Measurements from ENCODE around the gene IRF3.

DNA sequence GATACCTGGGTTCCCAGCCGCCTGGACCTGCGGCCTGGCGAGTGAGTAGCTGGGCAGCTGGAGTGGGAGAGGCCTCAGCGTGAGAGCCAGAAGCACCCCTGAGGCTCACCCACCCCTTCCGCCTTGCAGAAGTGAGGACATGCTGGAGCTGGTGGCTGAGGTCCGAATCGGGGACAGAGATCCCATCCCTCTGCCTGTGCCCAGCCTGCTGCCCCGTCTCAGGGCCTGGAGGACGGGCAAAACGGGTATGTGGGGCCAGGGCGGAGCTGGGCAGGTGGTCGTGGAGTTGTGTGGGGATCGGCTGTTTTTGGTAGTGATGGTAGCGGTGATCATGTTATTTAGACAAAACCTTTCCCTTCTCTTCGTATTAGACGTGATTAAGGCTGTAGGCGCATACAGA is 19.1 kb downstream of the IRF3 start:
- TF ChIP-seq POLR2A (IDR thresholded peaks at IDR 0.05) = no peak
- TF ChIP-seq, protein P1, sequence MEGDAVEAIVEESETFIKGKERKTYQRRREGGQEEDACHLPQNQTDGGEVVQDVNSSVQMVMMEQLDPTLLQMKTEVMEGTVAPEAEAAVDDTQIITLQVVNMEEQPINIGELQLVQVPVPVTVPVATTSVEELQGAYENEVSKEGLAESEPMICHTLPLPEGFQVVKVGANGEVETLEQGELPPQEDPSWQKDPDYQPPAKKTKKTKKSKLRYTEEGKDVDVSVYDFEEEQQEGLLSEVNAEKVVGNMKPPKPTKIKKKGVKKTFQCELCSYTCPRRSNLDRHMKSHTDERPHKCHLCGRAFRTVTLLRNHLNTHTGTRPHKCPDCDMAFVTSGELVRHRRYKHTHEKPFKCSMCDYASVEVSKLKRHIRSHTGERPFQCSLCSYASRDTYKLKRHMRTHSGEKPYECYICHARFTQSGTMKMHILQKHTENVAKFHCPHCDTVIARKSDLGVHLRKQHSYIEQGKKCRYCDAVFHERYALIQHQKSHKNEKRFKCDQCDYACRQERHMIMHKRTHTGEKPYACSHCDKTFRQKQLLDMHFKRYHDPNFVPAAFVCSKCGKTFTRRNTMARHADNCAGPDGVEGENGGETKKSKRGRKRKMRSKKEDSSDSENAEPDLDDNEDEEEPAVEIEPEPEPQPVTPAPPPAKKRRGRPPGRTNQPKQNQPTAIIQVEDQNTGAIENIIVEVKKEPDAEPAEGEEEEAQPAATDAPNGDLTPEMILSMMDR (IDR thresholded peaks at IDR 0.05) = no peak
